HepG2 (cell line): Measurements from ENCODE around the gene PIM1. TPM values are rescaled to one million over a fixed set of nuclear protein-coding genes. Genes with fewer than 3 reads are reported as not detected.

Experiments used
- ATAC-seq: fragments of 200-7000 bp; cut with Tn5 transposase; 3 replicates; pipeline ENCODE4 v1.9.1; 2020; ENCODE audit warnings: mild to moderate bottlenecking, moderate library complexity
- BruUV-seq: library from RNA; stranded (reverse); fragments of 400-500 nt; replicated peaks from 2 replicates; lab custom pipeline; 2021; lab: Mats Ljungman, UMichigan
- CTCF ChIA-PET: fragments of 300-600 bp; formaldehyde crosslinking; extraction: SDS; loops from one replicate; lab custom pipeline; 2021; ENCODE audit warnings: low total read pairs, inconsistent platforms, low intra/inter-chr PET ratio; lab: Yijun Ruan, JAX
- POLR2A ChIA-PET: fragments of 350-600 bp; sonication (Branson Sonifier 250); formaldehyde crosslinking; loops from one replicate; lab custom pipeline; 2020; ENCODE audit warnings: antibody characterized with exemption, inconsistent platforms; lab: Yijun Ruan, JAX
- DNase-seq: peaks from one replicate; pipeline ENCODE4 v3.0.0-alpha.2; 2015; ENCODE audit warnings: low spot score
- FAIRE-seq: peaks from 3 replicates; lab custom pipeline; 2011; peaks lifted over from hg19 to GRCh38; lab: Jason Lieb, UNC
- H2AFZ ChIP-seq: one replicate; pipeline ENCODE4 v1.6.1; 2011; ENCODE audit warnings: low read length, inconsistent platforms
- H3K27ac ChIP-seq: fragments of 300-600 bp; 3 replicates; pipeline ENCODE4 v1.8.0; 2011; ENCODE audit warnings: mixed run types, mild to moderate bottlenecking, mixed read lengths, low read length, inconsistent platforms; ENCODE audit not compliant: insufficient read depth; ENCODE audit errors: extremely low read length
- H3K27me3 ChIP-seq, 2 experiments: fragments of 200-600 bp in 1 of 2; 2 replicates in 1 of 2; 3 replicates in 1 of 2; pipeline versions ENCODE4 v1.6.0 to v1.8.0; 2011; ENCODE audit warnings: low read length in 2 of 2, mild to moderate bottlenecking in 2 of 2, moderate library complexity in 2 of 2, inconsistent platforms in 1 of 2; ENCODE audit not compliant: insufficient read depth in 2 of 2, control insufficient read depth in 1 of 2
- H3K36me3 ChIP-seq, 2 experiments: fragments of 200-600 bp in 1 of 2; replicated peaks in 1 of 2; 2 replicates in 1 of 2; 3 replicates in 1 of 2; pipeline versions ENCODE4 v1.5.1 to v1.8.0; 2011; ENCODE audit warnings: low read length in 2 of 2, inconsistent platforms in 1 of 2; ENCODE audit not compliant: insufficient read depth in 2 of 2, control insufficient read depth in 1 of 2
- H3K4me1 ChIP-seq: 2 replicates; pipeline ENCODE4 v1.5.1; 2012; ENCODE audit warnings: low read length, inconsistent platforms; ENCODE audit not compliant: insufficient read depth
- H3K4me2 ChIP-seq: 2 replicates; pipeline ENCODE4 v1.6.0; 2011; ENCODE audit warnings: low read depth, low read length, inconsistent platforms
- H3K4me3 ChIP-seq, 3 experiments: fragments of 200-600 bp in 1 of 3; sonication (generic), shearing (Covaris generic) in 1 of 3; replicated peaks in 1 of 3; 2 replicates each; pipeline ENCODE4 v1.5.1; 2011 to 2016; ENCODE audit warnings: low read length in 3 of 3, inconsistent platforms in 2 of 3, low read depth in 2 of 3, mild to moderate bottlenecking in 2 of 3, control low read depth in 1 of 3, mixed read lengths in 1 of 3; ENCODE audit not compliant: insufficient read depth in 1 of 3
- H3K79me2 ChIP-seq: one replicate; pipeline ENCODE4 v1.6.1; 2011; ENCODE audit warnings: low read length, inconsistent platforms; ENCODE audit not compliant: insufficient read depth
- H3K9ac ChIP-seq: 2 replicates; pipeline ENCODE4 v1.6.0; 2011; ENCODE audit warnings: mild to moderate bottlenecking, low read depth, low read length, inconsistent platforms; ENCODE audit not compliant: insufficient read depth
- H3K9me3 ChIP-seq: 2 replicates; pipeline ENCODE4 v1.5.1; 2012; ENCODE audit warnings: mild to moderate bottlenecking, low read length
- H4K20me1 ChIP-seq: 2 replicates; pipeline ENCODE4 v1.6.0; 2011; ENCODE audit warnings: inconsistent platforms, mild to moderate bottlenecking, low read length, moderate library complexity; ENCODE audit not compliant: insufficient read depth
- BCLAF1 ChIP-seq: fragments of 450-650 bp; IDR thresholded peaks from 2 replicates; pipeline ENCODE4 v1.6.1; 2017; ENCODE audit warnings: mild to moderate bottlenecking
- CREM ChIP-seq, 2 experiments: sonication (generic) in 1 of 2; formaldehyde crosslinking in 1 of 2; IDR thresholded peaks; 2 replicates each; pipeline versions ENCODE4 v1.4.0 to v1.6.1; 2016 to 2020; ENCODE audit warnings: antibody characterized with exemption in 1 of 2, mild to moderate bottlenecking in 1 of 2, missing genetic modification reagents in 1 of 2
- HIC2 ChIP-seq: sonication (generic); formaldehyde crosslinking; IDR thresholded peaks from 2 replicates; pipeline ENCODE4 v1.9.0; 2022; ENCODE audit warnings: low read depth, missing genetic modification reagents
- NFE2L2 ChIP-seq: fragments of 150-350 bp; IDR thresholded peaks from 2 replicates; pipeline ENCODE4 v1.6.1; 2014; ENCODE audit warnings: low read length
- SAFB2 ChIP-seq: sonication (generic); formaldehyde crosslinking; IDR thresholded peaks from 2 replicates; pipeline ENCODE4 v1.5.1; 2020; ENCODE audit warnings: missing genetic modification reagents, low read depth, mild to moderate bottlenecking, borderline replicate concordance
- ZNF136 ChIP-seq: sonication (generic); formaldehyde crosslinking; IDR thresholded peaks from 2 replicates; pipeline ENCODE4 v1.8.1; 2022; ENCODE audit warnings: low read depth, mild to moderate bottlenecking, moderate library complexity, missing genetic modification reagents
- ZNF33A ChIP-seq: sonication (generic); formaldehyde crosslinking; IDR thresholded peaks from 2 replicates; pipeline ENCODE4 v1.5.1; 2020; ENCODE audit warnings: missing genetic modification reagents, mild to moderate bottlenecking, moderate library complexity, borderline replicate concordance
- ZNF740 ChIP-seq: sonication (generic); formaldehyde crosslinking; IDR thresholded peaks from 2 replicates; pipeline ENCODE4 v1.4.0; 2020; ENCODE audit warnings: missing genetic modification reagents
- ZSCAN21 ChIP-seq: sonication (generic); formaldehyde crosslinking; IDR thresholded peaks from 2 replicates; pipeline ENCODE4 v1.8.0; 2022; ENCODE audit warnings: mild to moderate bottlenecking, missing genetic modification reagents, moderate library complexity, borderline replicate concordance
- WGBS: methylation state at CpG from one replicate; pipeline ENCODE4 v1.1.6; 2017; ENCODE audit warnings: low lambda C conversion rate; 5-methylcytosine and 5-hydroxymethylcytosine counted together
- in situ Hi-C: cut with HindIII; loops from 2 replicates; pipeline ENCODE4 v1.10.0; 2017; ENCODE audit warnings: low pct_unique_long_range_greater_than_20kb; ENCODE audit not compliant: extremely low pct_ligation_motif_present
- intact Hi-C: fragments of 100-400 bp; cut with micrococcal nuclease; formaldehyde crosslinking; loops from one replicate; pipeline ENCODE4 v1.10.0; 2022; ENCODE audit not compliant: unreplicated experiment
- polyA plus RNA-seq, 8 experiments: library from polyadenylated mRNA; depleted of rRNA in 3 of 8; stranded (reverse) in 7 of 8; unstranded in 1 of 8; fragments of >200 nt; fragmentation: Illumina TruSeq in 4 of 8; extraction: Trizol in 4 of 8; gene quantifications; 2 replicates each; pipeline versions ENCODE4 v1.2.1 to v1.2.3, GENCODE V29; 2011 to 2016; ENCODE audit warnings: low read depth in 4 of 8, missing spikeins in 1 of 8, mixed read lengths in 1 of 8; ENCODE audit not compliant: insufficient read depth in 1 of 8
- total RNA-seq, 5 experiments: library from RNA; depleted of rRNA; stranded (reverse); fragments of >200 nt; fragmentation: Illumina TruSeq; extraction: Trizol; gene quantifications; 2 replicates each; pipeline ENCODE4 v1.2.3, GENCODE V29; 2016; ENCODE audit warnings: low read depth in 1 of 5

PIM1 gene
- total and polyA plus RNA-seq, 2 of the 13 experiments (the other 11 are each of a cell fraction or from before 2014, with no cell fraction given) = 29.4 to 117 TPM

GRCh38 chr6:37205175-37205996 is 35.4 kb downstream of the PIM1 start:
- Histone ChIP-seq H3K4me3 (no peak overlapping the region), H3K79me2 (no peaks in the 10 kb centered on the region), H3K9ac (no peak overlapping the region), H2AFZ (no peak overlapping the region), H3K27me3 (no peaks in the 10 kb centered on the region), H3K4me2 (no peak overlapping the region), H3K4me1 (peaks cover 47% of the 10 kb centered on the region), H4K20me1 (no peaks in the 10 kb centered on the region), H3K9me3 (no peaks in the 10 kb centered on the region), H3K36me3 (no peaks in the 10 kb centered on the region), H3K27ac (no peak overlapping the region)
- 67% methylated on average over 13 of the region's 13 CpGs for WGBS
- intact Hi-C loops = no loop called here
- FAIRE-seq = no peak
- ATAC-seq = no peak
- DNase-seq = no peak
- 0 out of 2 replicates have a peak, but pooled peaks have one; percentile 7 for TF ChIP-seq NFE2L2
- TF ChIP-seq CREM (IDR thresholded peaks at IDR 0.05) = no peak
- TF ChIP-seq CREM (CRISPR knock-in tag; IDR thresholded peaks at IDR 0.05) = no peak
- in situ Hi-C loops = loop anchor here (5.0 kb wide), 2 partner anchors 153 to 183 kb away; no protein-coding TSS in a partner anchor
- CTCF ChIA-PET = interaction anchor here (1.4 to 10.6 kb wide), 3 partner anchors 154 to 185 kb away, joined by 4 to 268 read pairs (median 4); no protein-coding TSS in a partner anchor
- BruUV-seq = no TSS peak
- POLR2A ChIA-PET = interaction anchor here (0.7 to 1.9 kb wide), 7 partner anchors 28 to 184 kb away, joined by 3 to 6 read pairs (median 4); no protein-coding TSS in a partner anchor

GRCh38 chr6:37205997-37206340 is 36.0 kb downstream of the PIM1 start:
- no peaks in the 10 kb centered on the region; a peak in 1 of 5 replicates for H3K27me3 ChIP-seq
- no peak overlapping the region for H3K4me2 ChIP-seq
- no peak overlapping the region for H3K27ac ChIP-seq
- BruUV-seq = no TSS peak
- ATAC-seq (no peak), DNase-seq (no peak), FAIRE-seq (no peak)
- intact Hi-C loops = no loop called here
- 94% methylated on average over 4 of the region's 4 CpGs for WGBS
- H3K79me2 ChIP-seq = no peaks in the 10 kb centered on the region
- H4K20me1 ChIP-seq = no peaks in the 10 kb centered on the region
- ChIA-PET POLR2A (interaction anchor here (1.3 to 1.9 kb wide), 3 partner anchors 28 to 184 kb away, joined by 3 to 6 read pairs (median 4); no protein-coding TSS in a partner anchor), CTCF (interaction anchor here (1.4 to 10.6 kb wide), 3 partner anchors 155 to 186 kb away, joined by 4 to 268 read pairs (median 4); no protein-coding TSS in a partner anchor)
- no peak overlapping the region for H3K9ac ChIP-seq
- no peak overlapping the region for H3K4me3 ChIP-seq
- no peaks in the 10 kb centered on the region for H3K9me3 ChIP-seq
- H2AFZ ChIP-seq = no peak overlapping the region
- H3K4me1 ChIP-seq = peaks cover 52% of the 10 kb centered on the region
- H3K36me3 ChIP-seq = no peaks in the 10 kb centered on the region
- in situ Hi-C loops = loop anchor here (5.0 kb wide), 2 partner anchors 154 to 184 kb away; no protein-coding TSS in a partner anchor
- TF ChIP-seq SAFB2 (CRISPR knock-in tag) = no peak
- no peak for TF ChIP-seq BCLAF1
- TF ChIP-seq HIC2 (CRISPR knock-in tag) = no peak
- no peak for TF ChIP-seq ZSCAN21 (CRISPR knock-in tag)
- TF ChIP-seq ZNF740 (CRISPR knock-in tag) = no peak
- no peak for TF ChIP-seq ZNF33A (CRISPR knock-in tag)
- TF ChIP-seq ZNF136 (CRISPR knock-in tag) = no peak
